SK-N-MC (cell line): Measurements from ENCODE around the gene PACS2.

Experiments used
- DNase-seq: peaks from one replicate; pipeline ENCODE4 v3.0.0-alpha.2; 2011; ENCODE audit warnings: low read depth, low spot score
- H3K27ac ChIP-seq: fragments of 200-600 bp; sonication (generic); 2 replicates; pipeline ENCODE4 v1.5.1; 2016; ENCODE audit warnings: mixed run types
- H3K36me3 ChIP-seq: fragments of 200-600 bp; sonication (generic); 2 replicates; pipeline ENCODE4 v1.6.1; 2017; ENCODE audit warnings: antibody characterized with exemption, low read length, mixed read lengths; ENCODE audit not compliant: insufficient read depth
- H3K4me3 ChIP-seq: fragments of 200-600 bp; sonication (generic); 2 replicates; pipeline ENCODE4 v1.5.1; 2016
- H3K9ac ChIP-seq: fragments of 200-600 bp; sonication (generic); 2 replicates; pipeline ENCODE4 v1.8.0; 2017; ENCODE audit warnings: mixed run types, mixed read lengths; ENCODE audit not compliant: insufficient read length
- H3K9me3 ChIP-seq: fragments of 200-600 bp; sonication (generic); 2 replicates; pipeline ENCODE4 v1.6.1; 2017; ENCODE audit warnings: low read depth, mild to moderate bottlenecking, antibody characterized with exemption, low read length, moderate library complexity, mixed read lengths
- EZH2 ChIP-seq: fragments of 200-600 bp; sonication (generic); IDR thresholded peaks from one replicate; pipeline ENCODE4 v1.6.1; 2017; ENCODE audit warnings: antibody characterized with exemption
- FOXP2 ChIP-seq: optimal IDR thresholded peaks from 2 replicates; pipeline ENCODE3; 2011; ENCODE audit warnings: mild to moderate bottlenecking, moderate library complexity; ENCODE audit not compliant: insufficient read depth; ENCODE audit errors: extremely low read length, control extremely low read depth
- POLR2AphosphoS5 ChIP-seq: IDR thresholded peaks from 2 replicates; pipeline ENCODE4 v1.6.1; 2012; ENCODE audit warnings: mild to moderate bottlenecking, low read depth, low read length, borderline replicate concordance

The PACS2 gene

GRCh38 chr14:105390849-105391500, 76.4 kb downstream of the PACS2 start:
- no peaks in the 10 kb centered on the region for H3K36me3 ChIP-seq
- no peak overlapping the region for H3K27ac ChIP-seq
- TF ChIP-seq POLR2AphosphoS5 = no peak
- peak overlapping the region; percentile 15 for H3K9ac ChIP-seq
- H3K9me3 ChIP-seq = no peaks in the 10 kb centered on the region
- DNase-seq = no peak
- no peak overlapping the region for H3K4me3 ChIP-seq

GRCh38 chr14:105391541-105391940, 77.0 kb downstream of the PACS2 start:
- TF ChIP-seq FOXP2 (no peak), POLR2AphosphoS5 (no peak), EZH2 (no peak)
- H3K4me3 ChIP-seq = no peak overlapping the region
- H3K36me3 ChIP-seq = no peaks in the 10 kb centered on the region

GRCh38 chr14:105392131-105393090, 77.9 kb downstream of the PACS2 start:
- TF ChIP-seq EZH2 (no peak), POLR2AphosphoS5 (no peak), FOXP2 (no peak)
- H3K9me3 ChIP-seq = no peaks in the 10 kb centered on the region
- no peak overlapping the region for H3K4me3 ChIP-seq
- DNase-seq = no peak
- no peak overlapping the region for H3K9ac ChIP-seq
- no peak overlapping the region for H3K27ac ChIP-seq
- H3K36me3 ChIP-seq = no peaks in the 10 kb centered on the region

More at GRCh38 chr14:105391541-105391940, 77.0 kb downstream of the PACS2 start:
- Histone ChIP-seq H3K9me3 (no peaks in the 10 kb centered on the region), H3K27ac (no peak overlapping the region), H3K9ac (no peak overlapping the region)
- DNase-seq = no peak

GRCh38 chr14:105393151-105393550, 78.6 kb downstream of the PACS2 start:
- Histone ChIP-seq H3K36me3 (no peaks in the 10 kb centered on the region), H3K27ac (peak overlapping the region; percentile 13; the same call in 1 of the 2 replicates), H3K4me3 (no peak overlapping the region), H3K9me3 (no peaks in the 10 kb centered on the region), H3K9ac (no peak overlapping the region)
- TF ChIP-seq POLR2AphosphoS5 = no peak
- TF ChIP-seq FOXP2 = no peak
- no peak for DNase-seq

- peaks cover 9% of the 10 kb centered on the region; the same call in 1 of the 2 replicates for H3K36me3 ChIP-seq
- no peak for DNase-seq
- no peaks in the 10 kb centered on the region for H3K9me3 ChIP-seq
- H3K4me3 ChIP-seq = 0 out of 2 replicates have a peak overlapping the region, but pooled peaks have one; percentile 22
- H3K27ac ChIP-seq = peak overlapping the region; percentile 84
- H3K9ac ChIP-seq = peak overlapping the region; percentile 51
- TF ChIP-seq POLR2AphosphoS5 (no peak), FOXP2 (no peak)
These were observed 80.4 kb downstream of the PACS2 start for GRCh38 chr14:105394714-105395537.

GRCh38 chr14:105395538-105395854, 80.9 kb downstream of the PACS2 start:
- DNase-seq = no peak
- TF ChIP-seq POLR2AphosphoS5 (no peak), FOXP2 (no peak), EZH2 (no peak)
- H3K9me3 ChIP-seq = no peaks in the 10 kb centered on the region
- H3K9ac ChIP-seq = no peak overlapping the region
- no peak overlapping the region for H3K4me3 ChIP-seq
- H3K27ac ChIP-seq = 0 out of 2 replicates have a peak overlapping the region, but pooled peaks have one; percentile 84
- peaks cover 15% of the 10 kb centered on the region for H3K36me3 ChIP-seq

GRCh38 chr14:105397350-105397931, 82.9 kb downstream of the PACS2 start:
- TF ChIP-seq POLR2AphosphoS5 (no peak), EZH2 (no peak), FOXP2 (no peak)
- peak overlapping the region; percentile 94 for H3K4me3 ChIP-seq
- H3K27ac ChIP-seq = peak overlapping the region; percentile 72
- no peaks in the 10 kb centered on the region for H3K9me3 ChIP-seq
- peaks cover 23% of the 10 kb centered on the region for H3K36me3 ChIP-seq
- no peak for DNase-seq
- peak overlapping the region; percentile 94 for H3K9ac ChIP-seq
